Measurements from ENCODE around the gene DTYMK.

DNA sequence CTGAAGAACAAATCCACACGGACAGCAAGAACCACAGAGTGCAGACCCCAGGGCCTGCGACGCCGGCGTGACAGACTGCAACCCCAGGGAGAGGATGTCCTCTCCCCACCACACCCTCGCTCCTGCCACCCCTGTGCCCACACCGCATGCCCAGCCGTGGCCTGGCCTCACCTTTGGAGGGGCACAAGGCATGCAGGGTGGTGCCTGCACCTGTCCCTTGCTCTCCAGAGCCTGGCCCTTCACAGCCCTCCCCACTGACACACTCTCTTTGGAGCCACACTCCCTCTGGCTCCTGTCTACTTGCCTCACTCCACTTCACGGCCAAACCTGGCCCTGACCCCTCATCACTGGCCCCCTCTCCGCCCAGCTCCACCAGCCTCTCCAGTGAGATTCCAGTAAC is 58.9 kb downstream of the DTYMK start:
- TF ChIP-seq, protein P1, sequence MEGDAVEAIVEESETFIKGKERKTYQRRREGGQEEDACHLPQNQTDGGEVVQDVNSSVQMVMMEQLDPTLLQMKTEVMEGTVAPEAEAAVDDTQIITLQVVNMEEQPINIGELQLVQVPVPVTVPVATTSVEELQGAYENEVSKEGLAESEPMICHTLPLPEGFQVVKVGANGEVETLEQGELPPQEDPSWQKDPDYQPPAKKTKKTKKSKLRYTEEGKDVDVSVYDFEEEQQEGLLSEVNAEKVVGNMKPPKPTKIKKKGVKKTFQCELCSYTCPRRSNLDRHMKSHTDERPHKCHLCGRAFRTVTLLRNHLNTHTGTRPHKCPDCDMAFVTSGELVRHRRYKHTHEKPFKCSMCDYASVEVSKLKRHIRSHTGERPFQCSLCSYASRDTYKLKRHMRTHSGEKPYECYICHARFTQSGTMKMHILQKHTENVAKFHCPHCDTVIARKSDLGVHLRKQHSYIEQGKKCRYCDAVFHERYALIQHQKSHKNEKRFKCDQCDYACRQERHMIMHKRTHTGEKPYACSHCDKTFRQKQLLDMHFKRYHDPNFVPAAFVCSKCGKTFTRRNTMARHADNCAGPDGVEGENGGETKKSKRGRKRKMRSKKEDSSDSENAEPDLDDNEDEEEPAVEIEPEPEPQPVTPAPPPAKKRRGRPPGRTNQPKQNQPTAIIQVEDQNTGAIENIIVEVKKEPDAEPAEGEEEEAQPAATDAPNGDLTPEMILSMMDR (IDR thresholded peaks at IDR 0.05), result no peak
- TF ChIP-seq EP300 (IDR thresholded peaks at IDR 0.05) (no peak), POLR2A (IDR thresholded peaks at IDR 0.05) (no peak)

Measured in gastroesophageal sphincter (tissue), 3 donors.